WTC11 (cell line): ENCODE measurements around the gene MSANTD2. TPM values are rescaled to one million over a fixed set of nuclear protein-coding genes. Genes with fewer than 3 reads are reported as not detected.

ENCODE experiments used
- ARID4B ChIP-seq: sonication (generic); formaldehyde crosslinking; IDR thresholded peaks from 2 replicates; pipeline ENCODE4 v1.8.0; 2023; ENCODE audit warnings: missing genetic modification reagents, mild to moderate bottlenecking, borderline replicate concordance
- FOXK1 ChIP-seq: sonication (generic); formaldehyde crosslinking; IDR thresholded peaks from 2 replicates; pipeline ENCODE4 v1.8.0; 2022; ENCODE audit warnings: mild to moderate bottlenecking, moderate library complexity, missing genetic modification reagents
- FOXP1 ChIP-seq: sonication (generic); formaldehyde crosslinking; IDR thresholded peaks from 2 replicates; pipeline ENCODE4 v1.8.0; 2022; ENCODE audit warnings: missing genetic modification reagents, mild to moderate bottlenecking, moderate library complexity, borderline replicate concordance
- GABPB1 ChIP-seq: sonication (generic); formaldehyde crosslinking; IDR thresholded peaks from 2 replicates; pipeline ENCODE4 v1.8.1; 2023; ENCODE audit warnings: mild to moderate bottlenecking, missing genetic modification reagents
- GTF2I ChIP-seq: fragments of 250-450 bp; sonication (Bioruptor Pico); conservative IDR thresholded peaks from 2 replicates; pipeline ENCODE4 v1.4.0; 2021; ENCODE audit warnings: mild to moderate bottlenecking
- NFE2L1 ChIP-seq: sonication (generic); formaldehyde crosslinking; IDR thresholded peaks from 2 replicates; pipeline ENCODE4 v1.8.1; 2023; ENCODE audit warnings: missing genetic modification reagents
- NFYB ChIP-seq: sonication (generic); formaldehyde crosslinking; conservative IDR thresholded peaks from 2 replicates; pipeline ENCODE4 v1.8.0; 2022; ENCODE audit warnings: low read depth, missing genetic modification reagents
- NR1H2 ChIP-seq: sonication (generic); formaldehyde crosslinking; IDR thresholded peaks from 2 replicates; pipeline ENCODE4 v1.9.0; 2021; ENCODE audit warnings: mild to moderate bottlenecking, moderate library complexity, missing genetic modification reagents
- RELA ChIP-seq: sonication (generic); formaldehyde crosslinking; IDR thresholded peaks from 2 replicates; pipeline ENCODE4 v1.8.1; 2022; ENCODE audit warnings: missing genetic modification reagents, mild to moderate bottlenecking, borderline replicate concordance
- TEAD1 ChIP-seq: sonication (generic); formaldehyde crosslinking; IDR thresholded peaks from 2 replicates; pipeline ENCODE4 v1.8.0; 2022; ENCODE audit warnings: mild to moderate bottlenecking, missing genetic modification reagents
- ZMAT4 ChIP-seq: fragments of 250-450 bp; sonication (Bioruptor Pico); IDR thresholded peaks from 2 replicates; pipeline ENCODE4 v1.9.0; 2021; ENCODE audit warnings: mild to moderate bottlenecking
- ZNF121 ChIP-seq: sonication (generic); formaldehyde crosslinking; IDR thresholded peaks from 2 replicates; pipeline ENCODE4 v1.8.0; 2023; ENCODE audit warnings: missing genetic modification reagents
- ZNF219 ChIP-seq: sonication (generic); formaldehyde crosslinking; IDR thresholded peaks from 2 replicates; pipeline ENCODE4 v1.8.0; 2023; ENCODE audit warnings: missing genetic modification reagents, mild to moderate bottlenecking, borderline replicate concordance
- ZNF232 ChIP-seq: sonication (generic); formaldehyde crosslinking; IDR thresholded peaks from 2 replicates; pipeline ENCODE4 v1.8.0; 2022; ENCODE audit warnings: mild to moderate bottlenecking, missing genetic modification reagents
- ZNF317 ChIP-seq: sonication (generic); formaldehyde crosslinking; IDR thresholded peaks from 2 replicates; pipeline ENCODE4 v1.8.1; 2023; ENCODE audit warnings: low read depth, mild to moderate bottlenecking, moderate library complexity, missing genetic modification reagents, borderline replicate concordance
- ZNF425 ChIP-seq: fragments of 250-450 bp; sonication (Bioruptor Pico); conservative IDR thresholded peaks from 2 replicates; pipeline ENCODE4 v1.9.0; 2021; ENCODE audit warnings: mild to moderate bottlenecking
- ZNF671 ChIP-seq: fragments of 250-450 bp; sonication (Bioruptor Pico); IDR thresholded peaks from 2 replicates; pipeline ENCODE4 v1.8.0; 2021; ENCODE audit warnings: mild to moderate bottlenecking
- total RNA-seq: library from RNA; stranded (reverse); gene quantifications from 3 replicates; pipeline ENCODE4 v1.2.3, GENCODE V29; 2021
- TF ChIP-seq, protein P1 (sequence below): sonication (generic); formaldehyde crosslinking; IDR thresholded peaks from 2 replicates; pipeline ENCODE4 v1.8.1; 2023; ENCODE audit warnings: mild to moderate bottlenecking, missing genetic modification reagents, moderate library complexity
- TF ChIP-seq, protein P2 (sequence below): fragments of 250-450 bp; sonication (Bioruptor Pico); IDR thresholded peaks from 2 replicates; pipeline ENCODE4 v1.9.0; 2021; ENCODE audit warnings: mild to moderate bottlenecking, borderline replicate concordance
- TF ChIP-seq, protein P3 (sequence below): fragments of 200-600 bp; IDR thresholded peaks from 2 replicates; pipeline ENCODE4 v1.8.0; 2022; ENCODE audit warnings: antibody characterized with exemption
- TF ChIP-seq, protein P4 (sequence below): sonication (generic); formaldehyde crosslinking; IDR thresholded peaks from 2 replicates; pipeline ENCODE4 v1.8.1; 2022; ENCODE audit warnings: mild to moderate bottlenecking, missing genetic modification reagents, moderate library complexity, borderline replicate concordance

The MSANTD2 gene
- total RNA-seq, 1 experiment from 2014 or later, result 17.5 TPM

- TF ChIP-seq ZNF425 (CRISPR knock-in tag) (no peak), FOXP1 (CRISPR knock-in tag) (peak; percentile 86; the same call in 1 of the 2 replicates), GTF2I (CRISPR knock-in tag) (no peak), ZNF219 (CRISPR knock-in tag) (0 out of 2 replicates have a peak, but pooled peaks have one; percentile 72), TEAD1 (peak; percentile 82), FOXK1 (CRISPR knock-in tag) (no peak), NFYB (CRISPR knock-in tag) (no peak), NR1H2 (CRISPR knock-in tag) (no peak; the same call in 1 of the 2 replicates), GABPB1 (CRISPR knock-in tag) (no peak; the same call in 1 of the 2 replicates), NFE2L1 (CRISPR knock-in tag) (peak; percentile 84), ZNF317 (no peak), ZNF671 (CRISPR knock-in tag) (no peak), ZNF232 (CRISPR knock-in tag) (0 out of 2 replicates have a peak, but pooled peaks have one; percentile 72), ARID4B (CRISPR knock-in tag) (peak; percentile 63; the same call in 1 of the 2 replicates), RELA (CRISPR knock-in tag) (peak; percentile 80; the same call in 1 of the 2 replicates), ZMAT4 (no peak), ZNF121 (CRISPR knock-in tag) (no peak)
- TF ChIP-seq, protein P1, sequence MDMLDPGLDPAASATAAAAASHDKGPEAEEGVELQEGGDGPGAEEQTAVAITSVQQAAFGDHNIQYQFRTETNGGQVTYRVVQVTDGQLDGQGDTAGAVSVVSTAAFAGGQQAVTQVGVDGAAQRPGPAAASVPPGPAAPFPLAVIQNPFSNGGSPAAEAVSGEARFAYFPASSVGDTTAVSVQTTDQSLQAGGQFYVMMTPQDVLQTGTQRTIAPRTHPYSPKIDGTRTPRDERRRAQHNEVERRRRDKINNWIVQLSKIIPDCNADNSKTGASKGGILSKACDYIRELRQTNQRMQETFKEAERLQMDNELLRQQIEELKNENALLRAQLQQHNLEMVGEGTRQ (CRISPR knock-in tag), result no peak
- TF ChIP-seq, protein P2, sequence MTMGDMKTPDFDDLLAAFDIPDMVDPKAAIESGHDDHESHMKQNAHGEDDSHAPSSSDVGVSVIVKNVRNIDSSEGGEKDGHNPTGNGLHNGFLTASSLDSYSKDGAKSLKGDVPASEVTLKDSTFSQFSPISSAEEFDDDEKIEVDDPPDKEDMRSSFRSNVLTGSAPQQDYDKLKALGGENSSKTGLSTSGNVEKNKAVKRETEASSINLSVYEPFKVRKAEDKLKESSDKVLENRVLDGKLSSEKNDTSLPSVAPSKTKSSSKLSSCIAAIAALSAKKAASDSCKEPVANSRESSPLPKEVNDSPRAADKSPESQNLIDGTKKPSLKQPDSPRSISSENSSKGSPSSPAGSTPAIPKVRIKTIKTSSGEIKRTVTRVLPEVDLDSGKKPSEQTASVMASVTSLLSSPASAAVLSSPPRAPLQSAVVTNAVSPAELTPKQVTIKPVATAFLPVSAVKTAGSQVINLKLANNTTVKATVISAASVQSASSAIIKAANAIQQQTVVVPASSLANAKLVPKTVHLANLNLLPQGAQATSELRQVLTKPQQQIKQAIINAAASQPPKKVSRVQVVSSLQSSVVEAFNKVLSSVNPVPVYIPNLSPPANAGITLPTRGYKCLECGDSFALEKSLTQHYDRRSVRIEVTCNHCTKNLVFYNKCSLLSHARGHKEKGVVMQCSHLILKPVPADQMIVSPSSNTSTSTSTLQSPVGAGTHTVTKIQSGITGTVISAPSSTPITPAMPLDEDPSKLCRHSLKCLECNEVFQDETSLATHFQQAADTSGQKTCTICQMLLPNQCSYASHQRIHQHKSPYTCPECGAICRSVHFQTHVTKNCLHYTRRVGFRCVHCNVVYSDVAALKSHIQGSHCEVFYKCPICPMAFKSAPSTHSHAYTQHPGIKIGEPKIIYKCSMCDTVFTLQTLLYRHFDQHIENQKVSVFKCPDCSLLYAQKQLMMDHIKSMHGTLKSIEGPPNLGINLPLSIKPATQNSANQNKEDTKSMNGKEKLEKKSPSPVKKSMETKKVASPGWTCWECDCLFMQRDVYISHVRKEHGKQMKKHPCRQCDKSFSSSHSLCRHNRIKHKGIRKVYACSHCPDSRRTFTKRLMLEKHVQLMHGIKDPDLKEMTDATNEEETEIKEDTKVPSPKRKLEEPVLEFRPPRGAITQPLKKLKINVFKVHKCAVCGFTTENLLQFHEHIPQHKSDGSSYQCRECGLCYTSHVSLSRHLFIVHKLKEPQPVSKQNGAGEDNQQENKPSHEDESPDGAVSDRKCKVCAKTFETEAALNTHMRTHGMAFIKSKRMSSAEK (CRISPR knock-in tag), result no peak
- TF ChIP-seq, protein P3, sequence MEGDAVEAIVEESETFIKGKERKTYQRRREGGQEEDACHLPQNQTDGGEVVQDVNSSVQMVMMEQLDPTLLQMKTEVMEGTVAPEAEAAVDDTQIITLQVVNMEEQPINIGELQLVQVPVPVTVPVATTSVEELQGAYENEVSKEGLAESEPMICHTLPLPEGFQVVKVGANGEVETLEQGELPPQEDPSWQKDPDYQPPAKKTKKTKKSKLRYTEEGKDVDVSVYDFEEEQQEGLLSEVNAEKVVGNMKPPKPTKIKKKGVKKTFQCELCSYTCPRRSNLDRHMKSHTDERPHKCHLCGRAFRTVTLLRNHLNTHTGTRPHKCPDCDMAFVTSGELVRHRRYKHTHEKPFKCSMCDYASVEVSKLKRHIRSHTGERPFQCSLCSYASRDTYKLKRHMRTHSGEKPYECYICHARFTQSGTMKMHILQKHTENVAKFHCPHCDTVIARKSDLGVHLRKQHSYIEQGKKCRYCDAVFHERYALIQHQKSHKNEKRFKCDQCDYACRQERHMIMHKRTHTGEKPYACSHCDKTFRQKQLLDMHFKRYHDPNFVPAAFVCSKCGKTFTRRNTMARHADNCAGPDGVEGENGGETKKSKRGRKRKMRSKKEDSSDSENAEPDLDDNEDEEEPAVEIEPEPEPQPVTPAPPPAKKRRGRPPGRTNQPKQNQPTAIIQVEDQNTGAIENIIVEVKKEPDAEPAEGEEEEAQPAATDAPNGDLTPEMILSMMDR, result no peak
- TF ChIP-seq, protein P4, sequence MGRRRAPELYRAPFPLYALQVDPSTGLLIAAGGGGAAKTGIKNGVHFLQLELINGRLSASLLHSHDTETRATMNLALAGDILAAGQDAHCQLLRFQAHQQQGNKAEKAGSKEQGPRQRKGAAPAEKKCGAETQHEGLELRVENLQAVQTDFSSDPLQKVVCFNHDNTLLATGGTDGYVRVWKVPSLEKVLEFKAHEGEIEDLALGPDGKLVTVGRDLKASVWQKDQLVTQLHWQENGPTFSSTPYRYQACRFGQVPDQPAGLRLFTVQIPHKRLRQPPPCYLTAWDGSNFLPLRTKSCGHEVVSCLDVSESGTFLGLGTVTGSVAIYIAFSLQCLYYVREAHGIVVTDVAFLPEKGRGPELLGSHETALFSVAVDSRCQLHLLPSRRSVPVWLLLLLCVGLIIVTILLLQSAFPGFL (CRISPR knock-in tag), result peak; percentile 79; the same call in 1 of the 2 replicates
Observed at GRCh38 chr11:124759266-124760204, 40.7 kb downstream of the MSANTD2 start (continued).
